Vagina (tissue), 2 donors: ENCODE data around the gene PJA2.

Experiments used
- CTCF ChIP-seq, 3 experiments: fragments of 450-650 bp in 2 of 3; fragments of 200-600 bp in 1 of 3; sonication (generic) in 1 of 3; IDR thresholded peaks; one replicate each; pipeline ENCODE4 v1.5.1; 2017 to 2019; ENCODE audit warnings: antibody characterized with exemption in 3 of 3, mild to moderate bottlenecking in 2 of 3, moderate library complexity in 2 of 3
- POLR2A ChIP-seq, 2 donors: fragments of 450-650 bp; IDR thresholded peaks; one replicate each; pipeline ENCODE4 v1.6.1; 2017; ENCODE audit warnings: antibody characterized with exemption in 2 of 2, mild to moderate bottlenecking in 2 of 2, moderate library complexity in 2 of 2

GRCh38 chr5:109378095-109378494, 31.7 kb downstream of the PJA2 start:
- no peak for TF ChIP-seq POLR2A (IDR thresholded peaks at IDR 0.05)
- TF ChIP-seq CTCF (IDR thresholded peaks at IDR 0.05) = no peak
